Activated CD8-positive, alpha-beta memory T cell treated with anti-CD3 and anti-CD28 coated beads, Interleukin-2, amount 50 U/mL, for 24 hours (primary cell): ENCODE measurements around the gene MUC13.

Source experiments
- DNase-seq: peaks from one replicate; pipeline ENCODE4 v3.0.0-alpha.2; 2020; ENCODE audit errors: extremely low read depth

Gene MUC13

DNA sequence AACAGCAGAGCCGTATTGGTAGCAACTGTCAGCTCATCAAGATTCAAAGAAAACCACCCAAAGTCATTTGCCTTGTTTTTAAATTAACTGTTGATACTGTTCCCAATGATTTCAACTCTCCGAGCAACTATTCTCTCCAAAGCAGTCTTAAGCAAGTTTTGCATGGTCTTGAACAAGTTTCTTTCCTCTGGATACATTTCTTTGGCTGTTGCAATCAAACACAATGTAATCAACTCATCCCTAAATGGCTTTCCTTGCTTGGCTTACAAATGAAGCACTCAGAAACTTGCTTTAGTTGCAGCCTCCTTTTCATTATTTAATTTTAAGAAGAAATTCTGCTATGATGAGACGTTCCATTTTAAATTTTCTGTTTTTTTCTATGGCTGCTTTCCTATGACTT lies 15.5 kb upstream of the MUC13 start:
- no peak for DNase-seq

DNA sequence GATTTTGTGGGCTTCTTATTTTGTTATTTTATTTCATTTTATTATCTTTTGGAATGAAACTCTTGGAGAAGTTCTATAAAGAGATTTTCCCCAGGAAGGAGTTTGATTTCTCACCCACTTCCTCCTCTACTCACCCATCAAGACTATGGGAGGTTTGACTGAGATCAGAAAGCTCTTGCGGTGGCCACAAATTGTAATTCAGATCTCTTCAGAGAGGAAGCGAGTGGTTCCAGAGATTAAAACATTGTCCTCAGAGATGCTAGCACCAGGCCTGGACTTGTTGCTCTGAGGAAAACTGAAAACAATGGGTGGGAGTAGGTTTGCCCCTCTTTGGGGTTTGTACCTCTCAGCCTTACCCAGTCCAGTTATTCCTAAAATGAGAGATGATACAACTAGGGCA lies 8.1 kb upstream of the MUC13 start:
- DNase-seq: no peak

DNA sequence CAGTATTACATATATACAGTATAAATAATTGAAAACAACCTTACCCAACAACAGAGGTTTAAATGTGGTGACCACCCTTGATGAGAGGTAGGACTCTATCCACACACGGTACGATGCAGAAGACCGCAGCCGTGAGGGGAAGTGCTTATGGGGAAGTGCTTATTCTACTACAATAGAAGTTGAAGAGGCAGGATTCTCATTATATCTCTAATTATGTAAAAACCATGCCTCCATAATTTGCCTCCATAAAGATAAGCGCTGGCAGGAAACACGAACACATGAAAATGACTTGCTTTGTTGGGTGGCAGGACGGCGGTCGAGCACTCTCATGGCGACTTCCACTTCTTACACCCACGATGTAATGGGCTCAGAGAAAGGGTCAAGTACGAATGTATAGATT lies 7.2 kb upstream of the MUC13 start:
- DNase-seq: no peak

DNA sequence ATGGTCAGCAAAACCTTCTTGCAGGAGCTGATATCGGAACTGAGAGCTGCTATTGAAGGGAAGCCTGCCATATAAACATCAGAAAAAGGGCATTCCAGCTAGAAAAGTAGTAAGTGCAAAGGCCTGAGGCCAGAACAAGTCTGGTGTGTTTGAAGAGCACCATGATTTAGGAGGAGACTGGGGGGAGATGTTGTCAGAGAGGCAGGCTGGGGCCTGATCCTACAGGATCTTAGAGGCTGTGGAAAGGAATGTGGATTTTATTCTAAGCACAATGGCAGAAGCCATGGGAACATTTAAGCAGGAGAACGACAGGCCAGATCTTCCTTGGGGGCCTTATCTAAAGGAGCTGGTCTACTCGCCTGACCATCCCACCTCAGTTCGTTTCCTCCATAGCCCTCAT lies 5.1 kb upstream of the MUC13 start:
- no peak for DNase-seq

DNA sequence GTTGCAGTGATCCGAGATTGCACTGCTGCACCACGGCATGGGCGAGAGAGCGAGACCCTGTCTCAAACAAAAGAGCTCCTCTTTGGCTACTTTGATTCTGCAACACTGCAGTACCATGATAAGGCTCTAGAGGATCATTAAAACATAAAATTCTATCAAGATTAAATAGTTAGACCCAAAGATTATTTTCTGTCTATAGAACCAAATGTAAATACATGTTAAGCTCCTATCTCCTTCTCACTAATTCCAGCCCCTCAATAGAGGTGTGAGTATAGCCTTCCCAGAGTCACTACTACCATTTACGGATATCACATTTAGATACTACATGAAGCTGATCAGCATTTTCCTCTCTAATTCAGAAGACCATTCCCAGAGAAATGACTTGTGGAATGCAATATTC lies 4.3 kb upstream of the MUC13 start:
- no peak for DNase-seq

DNA sequence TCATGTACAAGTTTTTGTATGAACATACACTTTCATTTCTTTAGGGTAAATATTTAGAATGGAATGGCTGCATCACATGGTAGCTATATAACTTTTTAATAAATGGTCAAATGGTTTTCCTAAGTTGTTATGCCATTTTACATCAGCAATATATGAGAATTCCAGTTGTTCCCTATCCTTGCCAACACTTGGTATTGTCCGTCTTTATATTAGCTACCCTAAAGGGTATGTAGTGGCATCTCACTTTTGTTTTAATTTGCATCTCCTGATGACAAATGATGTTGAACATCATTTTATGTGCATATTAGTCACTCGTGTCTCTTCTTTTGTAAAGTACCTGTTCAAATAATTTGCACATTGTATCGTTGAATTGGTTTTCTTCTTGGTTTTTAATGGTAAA lies 2.5 kb upstream of the MUC13 start:
- no peak for DNase-seq

DNA sequence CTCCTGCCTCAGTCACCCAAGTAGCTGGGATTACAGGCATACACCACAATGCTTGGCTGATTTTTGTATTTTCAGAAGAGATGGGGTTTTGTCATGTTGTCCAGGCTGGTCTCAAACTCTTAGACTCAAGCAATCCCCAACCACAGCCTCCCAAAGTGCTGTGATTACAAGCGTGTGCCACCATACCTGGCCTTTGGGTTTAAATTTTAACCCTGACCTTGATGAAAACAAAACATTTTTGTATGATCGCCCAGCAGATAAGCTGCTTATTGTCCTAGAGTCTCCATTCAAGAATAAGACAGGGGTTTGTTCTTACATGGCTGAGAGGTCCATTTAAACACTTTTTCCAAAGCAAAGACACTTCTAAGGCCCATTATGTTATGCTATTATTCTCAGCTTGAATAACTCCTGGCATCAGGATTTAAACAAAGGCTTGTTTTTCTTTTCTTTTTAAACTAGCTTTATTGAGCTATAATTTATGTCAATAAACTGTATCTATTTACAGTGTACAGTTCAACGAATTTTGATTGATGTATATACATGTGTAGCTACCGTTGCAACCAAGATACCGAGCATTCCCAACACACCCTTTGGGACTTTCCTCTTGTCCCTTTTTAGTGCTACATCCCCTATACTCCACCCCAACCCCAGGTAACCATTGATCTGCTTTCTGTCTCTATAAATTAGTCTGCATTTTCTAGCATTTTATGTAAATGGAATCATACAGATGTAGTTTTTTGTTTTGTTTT lies 1.4 kb upstream of the MUC13 start:
- DNase-seq: no peak

DNA sequence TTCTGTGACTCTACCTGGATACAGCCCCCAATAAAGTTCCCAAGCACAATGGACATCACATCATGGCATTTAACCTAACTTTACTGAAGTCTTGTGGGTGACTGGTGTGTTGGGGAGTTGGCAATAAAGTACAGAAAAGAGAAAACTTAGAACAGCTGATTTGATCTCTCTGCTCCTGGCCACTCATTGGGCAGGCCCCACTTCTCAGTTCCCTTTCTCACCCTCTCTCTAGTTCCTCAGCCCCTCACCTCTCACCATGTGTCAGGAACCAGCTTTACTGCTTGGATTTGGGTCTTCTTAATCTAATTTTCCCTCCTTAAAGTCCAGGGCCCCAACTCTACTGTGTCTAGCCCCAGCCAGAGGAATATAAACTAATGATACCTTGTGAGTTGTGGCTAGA lies 713 bp upstream of the MUC13 start:
- no peak for DNase-seq

DNA sequence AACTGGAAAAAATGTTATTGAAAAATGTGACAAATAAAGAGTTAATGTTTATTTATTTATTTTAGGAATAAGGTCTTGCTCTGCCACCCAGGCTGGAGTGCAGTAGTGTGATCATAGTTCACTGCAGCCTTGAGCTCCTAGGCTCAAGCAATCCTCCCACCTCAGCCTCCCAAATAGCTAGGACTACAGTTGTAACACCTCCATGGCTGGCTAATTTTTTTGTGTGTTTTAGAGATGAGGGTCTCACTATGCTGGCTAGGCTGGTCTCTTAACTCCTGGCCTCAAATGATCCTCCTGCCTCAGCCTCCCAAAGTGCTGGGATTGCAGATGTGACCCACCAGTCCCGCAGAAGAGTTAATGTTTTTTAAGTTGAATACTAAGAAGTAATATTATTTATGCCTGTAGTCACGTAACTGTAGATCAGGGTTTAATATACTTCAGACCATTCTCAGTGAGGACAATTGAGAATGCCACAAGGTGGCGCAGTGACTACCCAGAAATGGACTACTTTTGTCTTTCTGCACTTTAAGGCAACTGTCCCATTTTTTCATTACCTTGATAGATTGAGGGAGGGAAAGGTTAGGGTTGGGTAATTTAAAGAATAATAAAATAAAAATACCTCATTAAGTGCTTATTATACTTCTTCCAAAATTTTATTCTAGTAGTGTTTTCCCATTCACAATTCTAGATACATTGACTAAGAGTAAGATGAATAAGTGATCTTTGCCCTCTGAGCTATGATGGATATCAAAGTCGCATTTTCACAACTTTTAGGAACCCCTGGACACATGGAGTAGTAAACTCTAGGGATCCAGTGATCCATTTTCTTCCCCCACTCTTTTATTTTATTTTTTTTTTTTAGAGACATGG lies 6.0 kb downstream of the MUC13 start:
- DNase-seq: peak; percentile 18

DNA sequence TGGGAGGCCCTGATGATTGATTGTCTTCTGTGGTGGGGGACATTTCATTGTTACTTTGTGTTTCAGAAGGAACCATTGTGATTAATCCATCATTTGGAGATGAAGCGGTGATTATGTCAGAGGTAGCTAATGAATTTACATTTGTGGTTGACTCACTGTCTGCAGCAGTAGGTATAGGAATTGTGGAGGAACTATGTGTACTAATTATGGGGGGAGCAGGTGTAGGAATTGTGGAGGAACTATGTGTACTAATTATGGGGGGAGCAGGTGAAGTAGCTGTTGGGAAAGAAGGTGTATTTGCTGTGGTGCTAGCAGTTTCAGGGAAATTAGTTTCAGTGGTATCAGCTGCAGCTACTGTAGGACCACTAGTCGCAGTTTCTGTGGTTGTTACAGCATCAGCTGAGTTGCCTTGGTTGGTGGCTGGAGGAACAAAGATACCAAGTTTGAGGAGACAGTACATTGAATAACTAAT lies 6.9 kb downstream of the MUC13 start:
- no peak for DNase-seq

DNA sequence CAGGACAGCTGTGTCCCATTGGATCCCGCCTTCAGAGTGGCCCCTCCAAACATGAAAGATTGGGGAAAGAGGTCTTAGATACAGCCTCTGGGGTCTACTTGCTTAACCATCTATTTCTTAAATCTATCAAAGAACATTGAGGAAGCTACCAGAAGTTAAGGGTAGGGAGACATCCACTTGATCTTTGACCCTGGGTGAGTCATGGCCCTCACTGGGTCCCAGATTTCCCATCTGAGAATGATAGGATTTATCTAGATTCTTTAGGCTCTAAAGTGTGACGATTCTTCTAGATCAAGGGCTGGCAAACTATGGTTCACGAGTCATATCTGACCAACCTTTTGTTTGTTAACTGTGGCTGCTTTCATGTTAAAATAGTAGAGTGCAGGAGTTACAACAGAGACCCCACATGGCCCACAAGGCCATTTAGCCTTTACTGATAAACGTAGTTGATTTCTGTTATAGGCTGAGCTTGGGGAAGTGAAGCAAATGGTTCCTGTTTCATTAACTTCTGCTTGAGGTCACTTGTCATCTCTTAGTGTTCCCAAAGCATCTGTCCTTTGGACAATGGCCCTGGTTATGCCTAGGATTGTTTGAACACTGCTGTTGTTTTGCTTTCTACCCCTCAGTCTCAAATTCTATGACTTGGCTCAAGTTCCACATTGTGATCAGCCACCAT lies 8.0 kb downstream of the MUC13 start:
- no peak for DNase-seq

DNA sequence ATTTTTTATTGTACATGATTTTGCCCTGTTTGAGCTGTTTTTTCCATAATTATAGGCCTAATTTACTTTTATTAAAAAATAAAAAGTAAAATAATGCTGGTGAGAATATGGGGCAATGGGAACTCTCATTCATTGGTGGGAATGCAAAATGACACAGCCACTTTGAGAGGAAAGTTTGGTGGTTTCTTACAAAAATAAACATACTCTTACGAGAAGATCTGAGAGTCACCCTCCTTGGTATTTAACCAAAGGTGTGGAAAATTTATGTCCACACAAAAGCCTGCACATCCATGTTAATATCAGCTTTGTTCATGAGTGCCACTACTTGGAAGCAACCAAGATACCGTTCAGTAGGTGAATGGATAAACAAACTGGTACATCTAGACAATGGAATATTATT lies 9.8 kb downstream of the MUC13 start:
- no peak for DNase-seq

DNA sequence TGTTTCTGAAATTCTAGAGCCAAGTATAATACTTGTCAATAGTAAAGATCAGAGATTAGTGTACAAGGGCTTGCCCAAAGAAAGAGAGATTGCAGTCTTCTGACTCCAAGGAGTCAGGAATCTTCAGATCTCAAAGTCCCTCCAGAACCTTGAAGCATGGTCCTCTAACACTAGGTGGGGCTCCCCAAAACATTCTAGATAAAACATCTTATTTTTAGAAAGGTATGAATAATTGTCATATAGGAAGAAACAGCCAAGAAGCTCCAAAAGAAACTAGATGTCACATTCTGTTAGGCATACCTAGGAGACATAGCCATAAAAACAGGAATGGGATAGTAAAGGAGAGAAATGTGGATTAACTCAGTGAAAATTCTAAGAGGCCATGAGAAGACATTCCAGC lies 10.7 kb downstream of the MUC13 start:
- no peak for DNase-seq

DNA sequence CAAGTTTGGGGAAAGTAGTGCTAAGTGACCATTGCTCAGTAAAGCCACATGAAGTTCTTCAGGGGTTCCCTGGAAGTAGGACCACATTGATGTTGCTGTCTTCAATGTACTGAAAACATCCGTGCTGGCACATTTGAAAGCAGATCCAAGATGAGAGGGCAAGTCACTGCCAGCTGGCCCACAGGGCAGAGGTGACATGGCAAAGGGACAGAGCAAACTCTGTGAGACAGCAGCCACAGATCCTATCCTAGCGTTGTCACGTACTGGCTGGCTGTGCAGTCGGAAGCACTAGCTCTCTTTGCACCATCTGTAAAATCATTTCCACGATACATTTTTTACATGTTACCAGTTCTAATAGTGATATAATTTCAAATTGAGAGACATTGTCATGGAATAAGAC lies 13.8 kb downstream of the MUC13 start:
- no peak for DNase-seq

DNA sequence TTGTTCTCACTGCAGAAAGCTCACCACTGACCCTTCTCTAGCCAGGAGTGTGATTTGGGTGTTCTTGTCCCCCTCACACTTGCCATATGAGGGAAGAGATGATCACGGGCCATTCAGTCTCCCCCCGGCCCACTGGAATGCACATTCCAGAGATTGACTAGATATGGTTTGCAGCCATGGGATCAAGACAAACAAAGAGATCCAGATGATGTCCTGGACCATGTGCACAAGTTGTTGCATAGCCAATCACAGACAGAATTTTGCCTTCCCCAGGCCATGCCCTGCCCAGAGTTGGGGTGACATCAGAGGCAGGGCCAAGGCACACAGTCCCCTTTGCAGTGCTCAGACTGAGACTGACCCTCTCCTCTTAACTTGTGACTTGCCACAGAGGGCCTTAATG lies 14.8 kb downstream of the MUC13 start:
- DNase-seq: no peak

DNA sequence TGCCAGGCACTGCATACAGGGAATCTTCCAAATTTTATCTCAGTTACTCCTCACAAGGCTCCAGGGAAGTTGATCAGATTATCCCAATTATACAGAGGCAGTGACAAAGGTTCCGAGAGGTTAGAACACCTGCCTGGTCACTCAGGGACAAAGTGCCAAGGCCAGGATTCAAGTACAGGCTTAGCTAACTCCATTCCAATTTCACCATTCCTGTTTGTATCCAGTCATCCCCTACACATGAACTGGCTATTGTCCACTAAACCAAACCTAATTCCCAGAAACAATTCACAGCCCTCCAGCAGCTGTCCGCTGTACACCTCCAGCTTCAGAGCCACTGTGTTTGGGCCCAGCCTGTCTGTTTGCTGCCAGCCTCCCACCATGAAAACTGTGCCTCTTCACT lies 16.0 kb downstream of the MUC13 start:
- DNase-seq: no peak

DNA sequence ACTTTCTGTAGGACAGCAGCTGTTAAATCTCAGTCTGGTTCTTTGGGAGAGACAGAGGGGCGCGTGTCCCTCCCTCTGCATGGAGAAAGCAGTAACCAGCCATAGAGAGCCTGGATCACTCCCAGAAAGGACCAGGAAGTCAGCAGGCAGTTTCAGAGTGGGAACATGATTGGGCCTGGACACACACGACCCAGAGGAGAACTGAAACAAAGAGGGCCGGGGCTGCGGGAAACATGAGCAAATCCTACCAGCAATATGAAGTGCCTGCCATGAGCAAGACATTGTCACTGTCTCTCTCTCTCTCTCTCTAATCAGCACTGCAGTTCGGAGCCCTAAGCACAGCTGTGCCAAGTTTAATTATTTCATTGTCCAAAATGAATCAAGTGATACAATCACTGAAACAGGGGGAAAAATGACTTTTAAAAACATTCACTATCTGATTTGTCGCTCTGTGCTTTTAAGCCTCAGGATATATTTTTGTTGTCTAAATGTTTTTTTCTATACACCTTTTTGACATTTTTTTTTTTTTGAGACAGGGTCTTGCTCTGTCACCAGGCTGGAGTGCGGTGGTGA lies 17.6 kb downstream of the MUC13 start:
- no peak for DNase-seq

DNA sequence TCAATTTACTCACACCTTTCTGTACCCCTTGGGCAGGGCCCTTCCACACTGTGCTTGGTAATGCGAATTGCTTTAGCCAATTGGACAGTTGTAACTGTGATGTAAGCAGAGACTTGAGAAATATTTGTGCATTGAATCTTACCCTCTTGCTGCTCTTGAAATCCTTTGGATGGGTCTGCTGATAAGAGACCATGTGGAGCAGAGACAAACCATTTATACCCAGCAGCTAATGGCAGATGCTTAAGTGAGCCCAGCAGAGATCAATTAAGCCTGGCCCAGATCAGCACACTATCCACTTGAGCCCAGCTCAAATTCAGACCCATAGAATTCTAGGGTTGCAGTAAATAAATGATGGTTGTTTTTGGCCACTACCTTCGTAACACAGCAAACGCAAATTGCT lies 19.3 kb downstream of the MUC13 start:
- DNase-seq: no peak

DNA sequence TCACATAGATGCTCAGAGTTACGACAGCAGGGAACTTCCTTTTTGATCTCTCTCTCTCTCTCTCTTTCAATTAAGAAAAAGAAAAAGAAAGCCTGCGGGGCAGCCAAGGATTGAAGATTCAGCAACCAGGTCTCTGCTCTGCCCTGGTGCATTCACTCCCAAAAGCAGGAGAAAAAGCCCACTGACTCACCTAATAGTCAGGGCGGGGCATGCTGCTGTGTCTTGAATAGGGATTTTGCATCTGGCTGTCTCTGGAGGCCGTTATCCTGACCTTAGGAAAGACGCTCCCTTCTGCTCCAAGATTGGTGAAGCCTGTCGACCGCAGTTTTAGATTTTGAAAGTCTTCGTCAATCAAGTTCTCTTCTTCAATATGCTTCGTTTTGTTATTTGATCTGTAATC lies 26.6 kb downstream of the MUC13 start:
- no peak for DNase-seq

DNA sequence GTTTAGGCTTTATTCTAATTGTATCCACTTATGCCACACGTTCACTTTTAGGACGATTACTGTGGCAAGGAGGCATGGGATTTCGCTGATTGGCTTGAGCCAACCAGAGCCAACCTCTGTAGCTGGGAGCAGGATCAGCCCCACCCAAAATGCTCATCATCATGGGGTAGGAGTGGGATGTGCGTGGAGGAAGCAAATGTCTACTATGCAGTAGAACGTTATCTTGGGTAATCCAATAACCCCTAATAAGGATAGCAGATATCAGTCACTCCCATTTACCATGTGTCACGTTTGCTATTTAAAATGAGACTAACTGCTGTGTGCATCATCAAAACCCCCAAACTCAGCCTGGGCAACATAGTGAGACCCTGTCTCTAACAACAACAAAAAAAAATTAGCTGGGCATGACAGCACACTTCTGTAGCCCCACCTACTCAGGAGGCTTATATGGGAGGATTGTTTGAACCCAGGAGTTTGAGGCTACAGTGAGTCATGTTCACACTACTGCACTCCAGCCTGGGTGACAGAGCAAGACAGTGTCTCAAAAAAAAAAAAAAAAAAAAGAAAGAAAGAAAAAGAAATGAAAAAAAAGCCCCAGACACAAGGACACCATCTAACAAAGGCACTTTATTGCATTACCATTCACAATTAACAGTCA lies 29.6 kb downstream of the MUC13 start:
- no peak for DNase-seq

DNA sequence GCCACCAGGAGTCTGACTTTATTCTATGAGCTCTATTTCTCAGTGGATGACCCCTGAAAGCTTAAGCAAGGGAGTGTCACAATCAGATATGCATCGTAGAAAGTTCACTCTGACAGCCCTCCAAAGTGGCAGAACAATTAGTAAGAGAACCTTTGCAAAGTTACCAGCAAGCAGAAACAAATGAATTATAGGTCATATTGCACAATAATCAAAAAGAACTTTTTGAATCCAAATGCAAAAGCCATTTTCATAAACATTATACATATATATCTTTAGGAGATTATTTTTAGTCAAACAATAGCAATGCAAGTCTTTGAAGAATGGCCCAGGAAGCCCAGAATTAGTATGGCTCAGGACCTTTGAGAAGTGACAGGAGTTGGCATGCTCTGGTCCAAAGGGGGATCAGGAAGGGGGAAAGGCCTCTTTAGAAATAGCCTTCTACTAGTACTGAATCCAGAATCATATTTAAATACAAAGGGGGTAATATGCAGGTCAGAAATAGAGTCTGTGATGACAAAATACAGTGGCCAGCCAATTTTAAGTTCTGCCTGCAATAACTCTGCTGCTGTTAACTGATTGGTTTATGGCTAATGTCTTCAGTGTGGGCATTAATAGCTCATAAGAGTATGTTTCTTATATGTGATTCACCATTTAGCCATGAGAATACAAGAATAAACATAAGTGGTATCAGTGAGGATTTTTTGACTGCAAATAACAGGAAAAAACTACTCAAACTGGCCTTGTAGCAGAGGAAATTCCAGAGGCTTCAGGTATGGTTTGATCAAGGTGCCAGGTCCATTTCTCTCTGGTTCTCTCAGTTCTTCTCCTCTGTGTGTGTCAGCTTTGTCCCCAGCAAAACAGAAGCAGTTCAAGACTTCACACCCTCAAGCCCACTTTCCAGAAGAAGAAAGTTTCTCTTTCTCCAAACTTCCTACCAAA lies 30.4 kb downstream of the MUC13 start:
- DNase-seq: no peak
